Upper lobe of right lung (tissue), 1 donor: ENCODE results near the gene IKZF1. TPM values are rescaled to one million over a fixed set of nuclear protein-coding genes. Genes with fewer than 3 reads are reported as not detected.

Source experiments
- ATAC-seq: fragments of 200-7000 bp; cut with Tn5 transposase; one replicate; pipeline ENCODE4 v1.9.1; 2020; ENCODE audit warnings: mild to moderate bottlenecking, moderate library complexity
- DNase-seq: peaks from one replicate; pipeline ENCODE4 v3.0.0-alpha.2; 2020
- H3K27ac ChIP-seq: fragments of 200-600 bp; one replicate; pipeline ENCODE4 v1.8.0; 2022
- H3K27me3 ChIP-seq: fragments of 200-600 bp; one replicate; pipeline ENCODE4 v1.8.0; 2022; ENCODE audit warnings: mild to moderate bottlenecking
- H3K36me3 ChIP-seq: fragments of 200-600 bp; one replicate; pipeline ENCODE4 v1.8.0; 2022
- H3K4me1 ChIP-seq: fragments of 200-600 bp; one replicate; pipeline ENCODE4 v1.8.0; 2022
- H3K4me3 ChIP-seq: fragments of 200-600 bp; one replicate; pipeline ENCODE4 v1.8.0; 2022; ENCODE audit warnings: mild to moderate bottlenecking
- H3K9me3 ChIP-seq: fragments of 200-600 bp; one replicate; pipeline ENCODE4 v1.8.0; 2022
- CTCF ChIP-seq: fragments of 200-600 bp; IDR thresholded peaks from one replicate; pipeline ENCODE4 v1.8.0; 2022; ENCODE audit warnings: antibody characterized with exemption
- intact Hi-C: fragments of 100-400 bp; cut with DNase I; formaldehyde crosslinking; loops from one replicate; pipeline ENCODE4 v1.11.0; 2022
- total RNA-seq: library from RNA; stranded (reverse); fragmentation: NEBNext Ultra II Directional; extraction: Animal tissue kit (Norgen Biotek cat#: 25700); gene quantifications from one replicate; pipeline ENCODE4 v1.2.1, GENCODE V29; 2021
- donor health status: DM: no; HTN: yes; CAD: no; lungs with severe emphysema.

IKZF1 gene
- total RNA-seq, 1 donor from 2014 or later: 41.4 TPM

- Histone ChIP-seq H3K27ac (no peak overlapping the region), H3K4me3 (no peak overlapping the region), H3K4me1 (no peaks in the 10 kb centered on the region), H3K9me3 (no peaks in the 10 kb centered on the region), H3K27me3 (no peaks in the 10 kb centered on the region), H3K36me3 (no peaks in the 10 kb centered on the region)
- TF ChIP-seq CTCF: no peak
- DNase-seq (no peak), ATAC-seq (no peak)
- intact Hi-C loops: no loop called here
Measured at GRCh38 chr7:50422858-50423257, 118.3 kb downstream of the IKZF1 start.

- H3K27ac ChIP-seq: no peak overlapping the region
- intact Hi-C loops: no loop called here
- no peak for TF ChIP-seq CTCF
- H3K27me3 ChIP-seq: no peaks in the 10 kb centered on the region
- ATAC-seq (no peak), DNase-seq (no peak)
- H3K36me3 ChIP-seq: no peaks in the 10 kb centered on the region
- no peaks in the 10 kb centered on the region for H3K4me1 ChIP-seq
- no peak overlapping the region for H3K4me3 ChIP-seq
- no peaks in the 10 kb centered on the region for H3K9me3 ChIP-seq
Measured at GRCh38 chr7:50423860-50424259, 119.3 kb downstream of the IKZF1 start.

- TF ChIP-seq CTCF: no peak
- intact Hi-C loops: no loop called here
- no peak overlapping the region for H3K4me3 ChIP-seq
- H3K36me3 ChIP-seq: no peaks in the 10 kb centered on the region
- H3K9me3 ChIP-seq: no peaks in the 10 kb centered on the region
- no peaks in the 10 kb centered on the region for H3K4me1 ChIP-seq
- H3K27me3 ChIP-seq: no peaks in the 10 kb centered on the region
- H3K27ac ChIP-seq: no peak overlapping the region
- DNase-seq (no peak), ATAC-seq (no peak)
Measured at GRCh38 chr7:50425318-50425717, 120.8 kb downstream of the IKZF1 start.

GRCh38 chr7:50426280-50427045, 121.9 kb downstream of the IKZF1 start:
- Histone ChIP-seq H3K27me3 (no peaks in the 10 kb centered on the region), H3K4me1 (no peaks in the 10 kb centered on the region), H3K27ac (no peak overlapping the region), H3K36me3 (no peaks in the 10 kb centered on the region), H3K9me3 (no peaks in the 10 kb centered on the region), H3K4me3 (no peak overlapping the region)
- TF ChIP-seq CTCF: no peak
- DNase-seq (no peak), ATAC-seq (no peak)
- intact Hi-C loops: no loop called here

GRCh38 chr7:50427518-50427917, 123.0 kb downstream of the IKZF1 start:
- Histone ChIP-seq H3K27me3 (no peaks in the 10 kb centered on the region), H3K4me3 (no peak overlapping the region), H3K27ac (no peak overlapping the region), H3K36me3 (no peaks in the 10 kb centered on the region), H3K9me3 (no peaks in the 10 kb centered on the region), H3K4me1 (no peaks in the 10 kb centered on the region)
- DNase-seq (no peak), ATAC-seq (no peak)
- no peak for TF ChIP-seq CTCF
- intact Hi-C loops: no loop called here

- Histone ChIP-seq H3K9me3 (no peaks in the 10 kb centered on the region), H3K4me3 (no peak overlapping the region), H3K27me3 (no peaks in the 10 kb centered on the region), H3K27ac (no peak overlapping the region), H3K4me1 (no peaks in the 10 kb centered on the region), H3K36me3 (no peaks in the 10 kb centered on the region)
- intact Hi-C loops: no loop called here
- ATAC-seq (no peak), DNase-seq (no peak)
- no peak for TF ChIP-seq CTCF
Measured at GRCh38 chr7:50428911-50429310, 124.4 kb downstream of the IKZF1 start.
